GM19324 (cell line): ENCODE measurements around the gene SLC13A5.

Source experiments
- ATAC-seq: cut with Tn5 transposase; IDR thresholded peaks from one replicate; pipeline ENCODE4 v1.9.1; 2021; ENCODE audit warnings: mild to moderate bottlenecking, moderate library complexity; ENCODE audit not compliant: unreplicated experiment, low FRiP score

SLC13A5 gene

GRCh38 chr17:6684881-6685767 is 28.0 kb downstream of the SLC13A5 start:
- ATAC-seq, result no peak

GRCh38 chr17:6684460-6684783 is 28.7 kb downstream of the SLC13A5 start:
- ATAC-seq, result no peak

- ATAC-seq, result no peak
Observed at GRCh38 chr17:6683730-6684459, 29.3 kb downstream of the SLC13A5 start.

- no peak for ATAC-seq
Observed at GRCh38 chr17:6683081-6683684, 30.0 kb downstream of the SLC13A5 start.

- ATAC-seq, result no peak
Observed at GRCh38 chr17:6682339-6682738, 30.8 kb downstream of the SLC13A5 start.

GRCh38 chr17:6681671-6682070 is 31.5 kb downstream of the SLC13A5 start:
- no peak for ATAC-seq

GRCh38 chr17:6681176-6681575 is 32.0 kb downstream of the SLC13A5 start:
- ATAC-seq, result no peak

GRCh38 chr17:6679241-6679640 is 33.9 kb downstream of the SLC13A5 start:
- ATAC-seq, result no peak

GRCh38 chr17:6677946-6678345 is 35.2 kb downstream of the SLC13A5 start:
- ATAC-seq, result no peak

- ATAC-seq, result no peak
Observed at GRCh38 chr17:6677158-6677831, 35.9 kb downstream of the SLC13A5 start.

GRCh38 chr17:6676802-6677157 is 36.4 kb downstream of the SLC13A5 start:
- ATAC-seq, result no peak

GRCh38 chr17:6675201-6675825 is 37.9 kb downstream of the SLC13A5 start:
- no peak for ATAC-seq

GRCh38 chr17:6674586-6674985 is 38.6 kb downstream of the SLC13A5 start:
- ATAC-seq, result no peak

GRCh38 chr17:6671431-6671830 is 41.7 kb downstream of the SLC13A5 start:
- no peak for ATAC-seq

- ATAC-seq, result no peak
Observed at GRCh38 chr17:6670999-6671398, 42.2 kb downstream of the SLC13A5 start.

- no peak for ATAC-seq
Observed at GRCh38 chr17:6670571-6670970, 42.6 kb downstream of the SLC13A5 start.

GRCh38 chr17:6669479-6670212 is 43.5 kb downstream of the SLC13A5 start:
- ATAC-seq, result no peak

GRCh38 chr17:6668727-6669425 is 44.3 kb downstream of the SLC13A5 start:
- ATAC-seq, result no peak

- no peak for ATAC-seq
Observed at GRCh38 chr17:6668219-6668618, 45.0 kb downstream of the SLC13A5 start.
